LNCaP clone FGC (cell line): ENCODE data around the gene CNDP1.

Experiments
- DNase-seq: peaks from one replicate; pipeline ENCODE4 v3.0.0-alpha.2; 2011; ENCODE audit warnings: low read depth
- H3K4me3 ChIP-seq: 2 replicates; pipeline ENCODE4 v1.5.1; 2011; ENCODE audit warnings: mild to moderate bottlenecking, low read depth, low read length, control low read depth
- CTCF ChIP-seq: IDR thresholded peaks from 2 replicates; pipeline ENCODE4 v1.5.1; 2012; ENCODE audit warnings: mild to moderate bottlenecking; ENCODE audit not compliant: control insufficient read depth, insufficient read depth; ENCODE audit errors: extremely low read depth

The CNDP1 gene

DNA sequence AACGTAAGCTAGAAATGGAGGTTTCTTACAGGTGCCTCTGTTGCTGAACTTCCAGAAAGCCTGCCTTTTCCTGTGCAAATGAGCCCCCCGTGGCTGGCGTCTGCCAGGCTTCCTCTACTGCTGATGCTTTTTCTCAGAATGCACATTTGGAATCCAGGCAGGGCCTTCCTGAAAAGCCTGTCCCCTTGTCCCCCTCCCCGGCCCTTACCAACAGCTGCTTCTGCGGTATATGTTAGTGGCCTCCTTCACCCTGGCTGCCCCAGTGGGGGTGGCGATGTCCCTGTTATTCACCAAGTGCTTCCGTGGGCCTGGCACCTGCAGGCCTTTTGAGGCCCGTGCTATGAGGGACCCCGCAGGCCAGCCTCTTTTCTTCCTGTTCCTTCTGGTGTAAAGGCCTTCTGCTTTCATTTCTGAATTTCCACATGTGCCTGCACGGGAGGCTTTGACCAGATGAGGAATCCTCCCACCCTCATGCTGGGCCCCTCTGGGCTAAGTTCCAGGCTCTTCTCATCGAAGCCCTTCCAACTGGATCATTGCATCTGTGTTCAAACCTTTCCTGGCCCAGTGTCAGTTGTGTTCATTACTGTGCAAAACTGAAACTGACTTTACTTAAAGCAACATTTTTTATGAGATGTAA is 27.7 kb upstream of the CNDP1 start:
- no peak for TF ChIP-seq CTCF
- no peak overlapping the region for H3K4me3 ChIP-seq
- no peak for DNase-seq

DNA sequence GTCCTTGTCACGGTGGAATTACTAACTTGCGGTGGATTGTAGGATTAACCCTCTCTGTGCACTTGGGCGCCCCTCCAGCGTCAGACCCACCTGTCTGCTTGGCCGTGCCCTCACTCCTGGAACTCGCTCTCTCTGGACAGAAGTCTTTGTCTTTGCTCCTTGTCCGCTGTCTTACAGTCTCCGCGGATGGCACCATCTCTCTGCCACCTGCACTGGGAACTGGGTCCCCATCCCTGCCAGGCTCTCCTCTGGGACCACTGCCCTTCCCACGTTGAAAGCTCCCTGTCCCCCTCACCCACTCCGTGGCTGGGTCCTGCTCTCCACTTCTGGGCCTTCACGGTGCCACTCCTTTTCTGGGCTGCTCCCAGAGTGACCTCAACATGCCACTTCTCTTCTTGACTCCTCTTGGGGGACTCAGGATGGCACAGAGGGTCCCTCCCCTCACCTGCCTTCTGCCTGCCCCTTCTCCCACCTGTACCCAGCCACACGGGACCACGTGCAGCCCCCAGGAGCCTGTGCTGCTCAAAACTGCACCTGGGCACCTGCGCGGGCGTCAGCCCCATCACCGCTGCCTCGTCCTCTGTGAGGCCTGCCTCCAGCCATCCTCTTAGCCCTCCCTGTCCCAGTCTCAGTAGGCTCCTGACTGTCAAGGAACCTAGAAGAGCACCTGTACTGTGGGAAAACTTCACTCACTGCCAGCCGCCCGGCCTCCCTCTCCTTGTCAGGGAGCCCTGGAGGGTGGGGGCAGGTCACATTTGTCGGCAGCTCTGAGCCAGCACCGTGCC is 27.0 kb upstream of the CNDP1 start:
- no peak for DNase-seq
- no peak for TF ChIP-seq CTCF
- no peak overlapping the region for H3K4me3 ChIP-seq

DNA sequence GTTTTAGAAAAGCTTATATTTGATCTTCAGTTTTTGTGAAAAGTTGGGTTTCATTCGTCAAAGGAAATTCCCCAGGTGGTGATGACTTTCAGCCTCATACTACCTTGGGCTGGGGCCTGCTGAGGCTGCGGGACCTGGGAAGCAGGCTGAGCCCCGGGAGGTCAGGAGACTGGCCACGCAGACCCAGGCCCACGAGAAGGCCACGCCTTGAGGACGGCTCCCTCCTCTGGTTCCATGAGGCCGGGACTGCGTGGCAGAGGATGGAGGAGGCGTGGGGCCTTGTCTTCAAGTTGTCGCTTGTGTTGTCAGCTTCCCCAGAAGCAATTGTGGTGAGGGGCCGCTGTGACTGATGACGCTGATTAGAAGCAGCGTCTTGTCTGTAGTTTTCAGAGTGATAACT is 26.4 kb upstream of the CNDP1 start:
- no peak for DNase-seq
- no peak for TF ChIP-seq CTCF
- no peak overlapping the region for H3K4me3 ChIP-seq

- H3K4me3 ChIP-seq = no peak overlapping the region
- DNase-seq = no peak
- no peak for TF ChIP-seq CTCF
Observed at GRCh38 chr18:74508366-74508765, 25.9 kb upstream of the CNDP1 start.

- H3K4me3 ChIP-seq = no peak overlapping the region
- no peak for DNase-seq
- TF ChIP-seq CTCF = no peak
Observed at GRCh38 chr18:74508821-74509225, 25.5 kb upstream of the CNDP1 start.

DNA sequence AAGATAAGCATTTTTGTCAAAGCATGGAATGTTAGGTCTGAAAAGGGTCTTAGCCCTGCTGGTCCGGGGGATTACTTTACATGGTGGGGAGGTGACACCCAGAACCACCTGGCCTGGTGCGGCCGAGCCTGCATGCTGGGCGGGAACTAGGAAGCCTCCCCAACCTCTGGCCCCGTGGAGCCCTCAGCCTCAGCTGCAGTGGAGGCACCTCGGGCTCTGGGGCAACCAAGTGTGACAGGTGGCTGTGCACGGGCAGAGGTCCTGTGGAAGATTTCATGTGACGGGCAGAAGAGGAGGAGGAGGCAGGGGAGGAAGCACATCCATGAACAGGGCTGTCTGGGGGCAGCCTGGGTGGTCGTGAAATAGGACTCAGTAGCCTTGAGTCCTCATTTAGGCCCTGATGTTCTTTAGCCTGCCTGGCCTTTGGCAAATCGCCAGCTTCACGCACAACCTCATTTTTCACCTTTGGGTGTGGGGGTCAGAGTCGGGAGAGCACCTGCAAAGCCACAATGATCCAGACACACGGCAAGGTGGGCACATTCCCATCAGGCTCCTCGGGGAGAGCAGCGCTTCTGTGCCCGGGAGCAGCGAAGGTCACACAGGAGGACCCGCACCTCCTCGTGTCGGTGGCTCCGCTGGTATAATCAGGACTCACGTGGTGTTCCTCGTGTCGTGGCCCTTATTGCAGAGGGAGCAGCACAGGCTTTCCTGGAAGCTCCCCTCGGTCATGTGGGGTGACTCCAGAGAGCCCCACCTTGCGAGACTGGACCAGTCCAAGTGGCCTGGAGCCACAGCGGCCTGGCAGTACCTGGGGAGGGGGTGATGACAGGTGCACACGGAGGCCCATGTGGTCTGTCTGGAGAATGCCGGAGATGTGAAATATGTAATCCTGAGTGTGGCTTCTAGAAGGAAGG is 24.2 kb upstream of the CNDP1 start:
- DNase-seq = no peak
- no peak for TF ChIP-seq CTCF
- no peak overlapping the region for H3K4me3 ChIP-seq
